Lower lobe of right lung (tissue), 2 donors: ENCODE data around the gene KCNN2. TPM values are rescaled to one million over a fixed set of nuclear protein-coding genes. Genes with fewer than 3 reads are reported as not detected.

Source experiments
- ATAC-seq, 2 donors: fragments of 200-7000 bp; cut with Tn5 transposase; one replicate each; pipeline ENCODE4 v1.9.1; 2020 to 2022; ENCODE audit warnings: mild to moderate bottlenecking in 2 of 2, moderate library complexity in 2 of 2
- DNase-seq: peaks from one replicate; pipeline ENCODE4 v3.0.0-alpha.2; 2020
- H3K27ac ChIP-seq: fragments of 200-600 bp; one replicate; pipeline ENCODE4 v1.8.0; 2022
- H3K27me3 ChIP-seq: fragments of 200-600 bp; one replicate; pipeline ENCODE4 v1.8.0; 2022; ENCODE audit warnings: low read depth
- H3K36me3 ChIP-seq: fragments of 200-600 bp; one replicate; pipeline ENCODE4 v1.8.0; 2022; ENCODE audit warnings: mild to moderate bottlenecking
- H3K4me1 ChIP-seq: fragments of 200-600 bp; one replicate; pipeline ENCODE4 v1.8.0; 2022
- H3K4me3 ChIP-seq: fragments of 200-600 bp; one replicate; pipeline ENCODE4 v1.8.0; 2022; ENCODE audit warnings: mild to moderate bottlenecking
- H3K9me3 ChIP-seq: fragments of 200-600 bp; one replicate; pipeline ENCODE4 v1.8.0; 2022
- CTCF ChIP-seq: fragments of 200-600 bp; IDR thresholded peaks from one replicate; pipeline ENCODE4 v1.8.0; 2022; ENCODE audit warnings: antibody characterized with exemption, mild to moderate bottlenecking
- intact Hi-C: fragments of 100-400 bp; cut with DNase I; formaldehyde crosslinking; loops from one replicate; pipeline ENCODE4 v1.11.0; 2022
- total RNA-seq: library from RNA; stranded (reverse); fragmentation: NEBNext Ultra II Directional; extraction: Animal tissue kit (Norgen Biotek cat#: 25700); gene quantifications from one replicate; pipeline ENCODE4 v1.2.1, GENCODE V29; 2021
- donor health status: DM: no; HTN: yes; CAD: no; lungs with severe emphysema.

KCNN2 gene
- total RNA-seq, 1 donor from 2014 or later = 1.2 TPM

- Histone ChIP-seq H3K27ac (peak overlapping the region; percentile 14), H3K4me1 (peaks cover 6% of the 10 kb centered on the region), H3K9me3 (no peaks in the 10 kb centered on the region), H3K4me3 (no peak overlapping the region), H3K27me3 (no peaks in the 10 kb centered on the region), H3K36me3 (no peaks in the 10 kb centered on the region)
- DNase-seq (no peak), ATAC-seq (no peak)
- intact Hi-C loops = no loop called here
- TF ChIP-seq CTCF = no peak
These were observed 42.6 kb upstream of the KCNN2 start for GRCh38 chr5:114319236-114319635.

- ATAC-seq = no peak
These were observed 42.0 kb upstream of the KCNN2 start for GRCh38 chr5:114319821-114320220.

GRCh38 chr5:114324282-114324681, 37.6 kb upstream of the KCNN2 start:
- intact Hi-C loops = no loop called here
- Histone ChIP-seq H3K36me3 (no peaks in the 10 kb centered on the region), H3K27ac (no peak overlapping the region), H3K4me3 (no peak overlapping the region), H3K4me1 (peaks cover 2% of the 10 kb centered on the region), H3K27me3 (no peaks in the 10 kb centered on the region), H3K9me3 (no peaks in the 10 kb centered on the region)
- DNase-seq = no peak
- no peak for TF ChIP-seq CTCF
- no peak for ATAC-seq

More at GRCh38 chr5:114319821-114320220, 42.0 kb upstream of the KCNN2 start:
- Histone ChIP-seq H3K4me3 (no peak overlapping the region), H3K27me3 (no peaks in the 10 kb centered on the region), H3K27ac (no peak overlapping the region), H3K9me3 (no peaks in the 10 kb centered on the region), H3K36me3 (no peaks in the 10 kb centered on the region), H3K4me1 (peaks cover 6% of the 10 kb centered on the region)
- no peak for DNase-seq
- no peak for TF ChIP-seq CTCF
- intact Hi-C loops = no loop called here

- DNase-seq = no peak
- peak; percentile 46 to 52 for ATAC-seq
These were observed 36.3 kb upstream of the KCNN2 start for GRCh38 chr5:114325541-114325940.

GRCh38 chr5:114327474-114327873, 34.4 kb upstream of the KCNN2 start:
- no peak for DNase-seq
- no peak for TF ChIP-seq CTCF
- no peaks in the 10 kb centered on the region for H3K9me3 ChIP-seq
- H3K27ac ChIP-seq = no peak overlapping the region
- no peak overlapping the region for H3K4me3 ChIP-seq
- intact Hi-C loops = no loop called here
- no peak for ATAC-seq
- H3K36me3 ChIP-seq = no peaks in the 10 kb centered on the region
- no peaks in the 10 kb centered on the region for H3K27me3 ChIP-seq
- no peaks in the 10 kb centered on the region for H3K4me1 ChIP-seq

More at GRCh38 chr5:114325541-114325940, 36.3 kb upstream of the KCNN2 start:
- Histone ChIP-seq H3K4me1 (no peaks in the 10 kb centered on the region), H3K9me3 (no peaks in the 10 kb centered on the region), H3K36me3 (no peaks in the 10 kb centered on the region), H3K27me3 (no peaks in the 10 kb centered on the region), H3K27ac (no peak overlapping the region), H3K4me3 (no peak overlapping the region)
- intact Hi-C loops = no loop called here
- no peak for TF ChIP-seq CTCF

GRCh38 chr5:114327987-114328386, 33.9 kb upstream of the KCNN2 start:
- Histone ChIP-seq H3K4me3 (no peak overlapping the region), H3K9me3 (no peaks in the 10 kb centered on the region), H3K36me3 (no peaks in the 10 kb centered on the region), H3K27me3 (no peaks in the 10 kb centered on the region), H3K4me1 (no peaks in the 10 kb centered on the region), H3K27ac (no peak overlapping the region)
- intact Hi-C loops = no loop called here
- DNase-seq (no peak), ATAC-seq (no peak)
- no peak for TF ChIP-seq CTCF
